KMS-11 (cell line): ENCODE data around the gene ZNF526.

Experiments
- H2AFZ ChIP-seq: fragments of 200-600 bp; sonication (generic); 2 replicates; pipeline ENCODE4 v1.6.1; 2016; ENCODE audit warnings: antibody characterized with exemption, mixed run types, low read depth
- H3K27ac ChIP-seq: fragments of 200-600 bp; sonication (generic); 2 replicates; pipeline ENCODE4 v1.6.1; 2016; ENCODE audit warnings: mild to moderate bottlenecking, mixed run types
- H3K27me3 ChIP-seq: fragments of 200-600 bp; sonication (generic); 2 replicates; pipeline ENCODE4 v1.6.1; 2017; ENCODE audit warnings: mild to moderate bottlenecking, low read depth, mixed run types, moderate library complexity; ENCODE audit not compliant: insufficient read depth
- H3K36me3 ChIP-seq: fragments of 200-600 bp; sonication (generic); 2 replicates; pipeline ENCODE4 v1.6.1; 2017; ENCODE audit warnings: mild to moderate bottlenecking, mixed run types; ENCODE audit not compliant: insufficient read depth
- H3K4me1 ChIP-seq: fragments of 200-600 bp; sonication (generic); 2 replicates; pipeline ENCODE4 v1.6.1; 2016; ENCODE audit warnings: mild to moderate bottlenecking, low read depth, mixed run types; ENCODE audit not compliant: poor library complexity, severe bottlenecking
- H3K4me2 ChIP-seq: fragments of 200-600 bp; sonication (generic); 2 replicates; pipeline ENCODE4 v1.7.0; 2016; ENCODE audit warnings: mild to moderate bottlenecking, mixed run types
- H3K4me3 ChIP-seq: fragments of 200-600 bp; sonication (generic); IDR thresholded peaks from 2 replicates; pipeline ENCODE4 v1.6.1; 2017; ENCODE audit warnings: low read depth, low read length, mixed read lengths; ENCODE audit not compliant: insufficient read depth
- H3K79me2 ChIP-seq: fragments of 200-600 bp; sonication (generic); 2 replicates; pipeline ENCODE4 v1.6.1; 2016; ENCODE audit warnings: low read depth, mixed run types; ENCODE audit not compliant: insufficient read depth
- H3K9ac ChIP-seq: fragments of 200-600 bp; sonication (generic); 2 replicates; pipeline ENCODE4 v1.6.1; 2016; ENCODE audit warnings: mild to moderate bottlenecking, mixed run types
- H4K20me1 ChIP-seq: fragments of 200-600 bp; sonication (generic); 2 replicates; pipeline ENCODE4 v1.6.1; 2016; ENCODE audit warnings: mild to moderate bottlenecking, mixed run types; ENCODE audit not compliant: insufficient read depth
- TF ChIP-seq, protein P1 (sequence below): fragments of 200-600 bp; sonication (generic); conservative IDR thresholded peaks from 2 replicates; pipeline ENCODE4 v1.6.1; 2017; ENCODE audit warnings: low read depth, mild to moderate bottlenecking, antibody characterized with exemption, low read length, moderate library complexity, mixed read lengths

ZNF526 gene

GRCh38 chr19:42232435-42232834 is 12.3 kb downstream of the ZNF526 start:
- H4K20me1 ChIP-seq: no peaks in the 10 kb centered on the region
- H3K9ac ChIP-seq: no peak overlapping the region
- no peaks in the 10 kb centered on the region for H3K4me1 ChIP-seq
- no peaks in the 10 kb centered on the region; the same call in 1 of the 2 replicates for H3K79me2 ChIP-seq
- no peaks in the 10 kb centered on the region for H3K27me3 ChIP-seq
- TF ChIP-seq, protein P1, sequence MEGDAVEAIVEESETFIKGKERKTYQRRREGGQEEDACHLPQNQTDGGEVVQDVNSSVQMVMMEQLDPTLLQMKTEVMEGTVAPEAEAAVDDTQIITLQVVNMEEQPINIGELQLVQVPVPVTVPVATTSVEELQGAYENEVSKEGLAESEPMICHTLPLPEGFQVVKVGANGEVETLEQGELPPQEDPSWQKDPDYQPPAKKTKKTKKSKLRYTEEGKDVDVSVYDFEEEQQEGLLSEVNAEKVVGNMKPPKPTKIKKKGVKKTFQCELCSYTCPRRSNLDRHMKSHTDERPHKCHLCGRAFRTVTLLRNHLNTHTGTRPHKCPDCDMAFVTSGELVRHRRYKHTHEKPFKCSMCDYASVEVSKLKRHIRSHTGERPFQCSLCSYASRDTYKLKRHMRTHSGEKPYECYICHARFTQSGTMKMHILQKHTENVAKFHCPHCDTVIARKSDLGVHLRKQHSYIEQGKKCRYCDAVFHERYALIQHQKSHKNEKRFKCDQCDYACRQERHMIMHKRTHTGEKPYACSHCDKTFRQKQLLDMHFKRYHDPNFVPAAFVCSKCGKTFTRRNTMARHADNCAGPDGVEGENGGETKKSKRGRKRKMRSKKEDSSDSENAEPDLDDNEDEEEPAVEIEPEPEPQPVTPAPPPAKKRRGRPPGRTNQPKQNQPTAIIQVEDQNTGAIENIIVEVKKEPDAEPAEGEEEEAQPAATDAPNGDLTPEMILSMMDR: no peak
- peaks cover 6% of the 10 kb centered on the region; the same call in 1 of the 2 replicates for H3K36me3 ChIP-seq
- no peak overlapping the region for H3K27ac ChIP-seq
- no peak overlapping the region for H3K4me3 ChIP-seq
- H3K4me2 ChIP-seq: no peak overlapping the region
- H2AFZ ChIP-seq: no peak overlapping the region

DNA sequence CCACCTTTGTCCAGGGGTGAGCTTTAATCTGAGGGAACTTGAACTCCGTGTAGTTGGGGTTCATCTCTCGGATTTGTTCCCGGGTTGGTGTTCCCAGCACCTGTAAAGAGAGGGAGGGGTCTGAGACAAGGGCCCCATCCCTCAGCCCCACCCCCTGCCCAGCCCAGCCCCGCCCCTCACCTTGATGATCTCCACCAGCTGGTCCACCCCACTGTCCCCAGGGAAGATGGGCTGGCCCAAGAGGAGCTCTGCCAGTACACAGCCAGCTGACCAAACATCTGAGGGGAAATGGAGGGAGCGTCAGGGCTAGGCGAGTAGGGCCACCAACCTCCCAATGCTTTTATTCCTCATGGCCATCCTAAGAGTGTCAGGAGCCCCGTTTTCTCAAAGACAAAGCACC is 13.0 kb downstream of the ZNF526 start:
- no peaks in the 10 kb centered on the region; the same call in 1 of the 2 replicates for H3K79me2 ChIP-seq
- no peaks in the 10 kb centered on the region for H4K20me1 ChIP-seq
- H3K27me3 ChIP-seq: no peaks in the 10 kb centered on the region
- no peak overlapping the region for H3K9ac ChIP-seq
- H3K4me2 ChIP-seq: no peak overlapping the region
- H3K4me3 ChIP-seq: no peak overlapping the region
- H3K36me3 ChIP-seq: peaks cover 6% of the 10 kb centered on the region; the same call in 1 of the 2 replicates
- H3K4me1 ChIP-seq: no peaks in the 10 kb centered on the region
- H3K27ac ChIP-seq: no peak overlapping the region
- TF ChIP-seq, protein P1: no peak
- H2AFZ ChIP-seq: no peak overlapping the region

GRCh38 chr19:42233678-42234292 is 13.7 kb downstream of the ZNF526 start:
- Histone ChIP-seq H4K20me1 (no peaks in the 10 kb centered on the region), H2AFZ (no peak overlapping the region), H3K79me2 (no peaks in the 10 kb centered on the region), H3K27ac (no peak overlapping the region), H3K36me3 (peaks cover 6% of the 10 kb centered on the region; the same call in 1 of the 2 replicates), H3K4me1 (no peaks in the 10 kb centered on the region), H3K4me3 (no peak overlapping the region), H3K27me3 (no peaks in the 10 kb centered on the region), H3K9ac (no peak overlapping the region), H3K4me2 (no peak overlapping the region)
- TF ChIP-seq, protein P1: no peak

DNA sequence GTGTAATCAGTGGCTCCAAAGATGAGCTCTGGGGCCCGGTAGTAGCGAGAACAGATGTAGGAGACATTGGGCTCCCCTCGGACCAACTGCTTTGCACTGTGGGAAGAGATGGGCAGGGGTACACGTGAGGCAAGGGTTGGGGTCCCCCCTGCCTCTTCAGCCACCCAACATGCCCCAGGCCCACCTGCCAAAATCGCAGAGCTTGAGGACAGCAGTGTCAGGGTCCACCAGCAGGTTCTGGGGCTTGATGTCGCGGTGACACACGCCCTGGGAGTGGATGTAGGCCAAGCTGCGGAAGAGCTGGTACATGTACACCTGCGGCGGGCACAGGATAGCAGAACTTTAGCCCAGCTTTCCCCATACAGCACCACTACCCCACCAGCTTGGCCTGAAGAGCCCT is 14.3 kb downstream of the ZNF526 start:
- H4K20me1 ChIP-seq: no peaks in the 10 kb centered on the region
- no peak overlapping the region for H2AFZ ChIP-seq
- H3K27me3 ChIP-seq: no peaks in the 10 kb centered on the region
- H3K9ac ChIP-seq: no peak overlapping the region
- no peaks in the 10 kb centered on the region for H3K79me2 ChIP-seq
- no peak overlapping the region for H3K27ac ChIP-seq
- H3K4me3 ChIP-seq: no peak overlapping the region
- H3K4me1 ChIP-seq: no peaks in the 10 kb centered on the region
- H3K36me3 ChIP-seq: peaks cover 6% of the 10 kb centered on the region; the same call in 1 of the 2 replicates
- H3K4me2 ChIP-seq: no peak overlapping the region
- TF ChIP-seq, protein P1: no peak
